ENCODE results near the gene C3orf20.

Gene C3orf20

GRCh38 chr3:14703791-14704190 lies 28.9 kb downstream of the C3orf20 start:
- no peak overlapping the region for H3K4me3 ChIP-seq (IDR thresholded peaks at IDR 0.05; ENCODE audit: insufficient read depth, low read depth, low read length)
- H4K20me1 ChIP-seq (ENCODE audit: insufficient read depth) = no peaks in the 10 kb centered on the region
- no peak overlapping the region for H3K9ac ChIP-seq
- H3K79me2 ChIP-seq (ENCODE audit: insufficient read depth, low read depth) = no peaks in the 10 kb centered on the region
- no peak overlapping the region for H3K4me2 ChIP-seq
- H3K36me3 ChIP-seq (ENCODE audit: insufficient read depth) = no peaks in the 10 kb centered on the region
- H3K27ac ChIP-seq = no peak overlapping the region
- no peaks in the 10 kb centered on the region for H3K27me3 ChIP-seq (ENCODE audit: insufficient read depth, low read depth)
- no peaks in the 10 kb centered on the region for H3K4me1 ChIP-seq (ENCODE audit: low read depth, poor library complexity, severe bottlenecking)
- no peak for TF ChIP-seq CTCF (conservative IDR thresholded peaks at IDR 0.05; ENCODE audit: low read depth, low read length)
- no peak overlapping the region for H2AFZ ChIP-seq (ENCODE audit: low read depth)

- H3K79me2 ChIP-seq (ENCODE audit: insufficient read depth, low read depth) = no peaks in the 10 kb centered on the region
- H3K4me3 ChIP-seq (IDR thresholded peaks at IDR 0.05; ENCODE audit: insufficient read depth, low read depth, low read length) = no peak overlapping the region
- no peaks in the 10 kb centered on the region for H3K4me1 ChIP-seq (ENCODE audit: low read depth, poor library complexity, severe bottlenecking)
- no peaks in the 10 kb centered on the region for H3K27me3 ChIP-seq (ENCODE audit: insufficient read depth, low read depth)
- no peak overlapping the region for H3K27ac ChIP-seq
- no peak overlapping the region for H3K9ac ChIP-seq
- H4K20me1 ChIP-seq (ENCODE audit: insufficient read depth) = no peaks in the 10 kb centered on the region
- no peak overlapping the region for H2AFZ ChIP-seq (ENCODE audit: low read depth)
- no peak overlapping the region for H3K4me2 ChIP-seq
- H3K36me3 ChIP-seq (ENCODE audit: insufficient read depth) = no peaks in the 10 kb centered on the region
- TF ChIP-seq CTCF (conservative IDR thresholded peaks at IDR 0.05; ENCODE audit: low read depth, low read length) = no peak
These were observed 31.2 kb downstream of the C3orf20 start for GRCh38 chr3:14706096-14706495.

- Histone ChIP-seq H3K9ac (no peak overlapping the region), H3K27me3 (ENCODE audit: insufficient read depth, low read depth) (no peaks in the 10 kb centered on the region), H3K27ac (no peak overlapping the region), H3K4me3 (IDR thresholded peaks at IDR 0.05; ENCODE audit: insufficient read depth, low read depth, low read length) (no peak overlapping the region), H3K79me2 (ENCODE audit: insufficient read depth, low read depth) (no peaks in the 10 kb centered on the region), H2AFZ (ENCODE audit: low read depth) (no peak overlapping the region), H3K4me2 (no peak overlapping the region), H4K20me1 (ENCODE audit: insufficient read depth) (no peaks in the 10 kb centered on the region), H3K4me1 (ENCODE audit: low read depth, poor library complexity, severe bottlenecking) (no peaks in the 10 kb centered on the region), H3K36me3 (ENCODE audit: insufficient read depth) (no peaks in the 10 kb centered on the region)
- TF ChIP-seq CTCF (conservative IDR thresholded peaks at IDR 0.05; ENCODE audit: low read depth, low read length) = no peak
These were observed 41.6 kb downstream of the C3orf20 start for GRCh38 chr3:14716591-14716990.

GRCh38 chr3:14717307-14717706 lies 42.4 kb downstream of the C3orf20 start:
- Histone ChIP-seq H3K4me2 (no peak overlapping the region), H3K27ac (no peak overlapping the region), H3K9ac (no peak overlapping the region)

More at GRCh38 chr3:14717307-14717706, 42.4 kb downstream of the C3orf20 start:
- no peak overlapping the region for H3K4me3 ChIP-seq (IDR thresholded peaks at IDR 0.05; ENCODE audit: insufficient read depth, low read depth, low read length)
- no peak overlapping the region for H2AFZ ChIP-seq (ENCODE audit: low read depth)
- no peaks in the 10 kb centered on the region for H3K27me3 ChIP-seq (ENCODE audit: insufficient read depth, low read depth)
- H4K20me1 ChIP-seq (ENCODE audit: insufficient read depth) = no peaks in the 10 kb centered on the region
- no peaks in the 10 kb centered on the region for H3K79me2 ChIP-seq (ENCODE audit: insufficient read depth, low read depth)
- TF ChIP-seq CTCF (conservative IDR thresholded peaks at IDR 0.05; ENCODE audit: low read depth, low read length) = no peak
- no peaks in the 10 kb centered on the region for H3K4me1 ChIP-seq (ENCODE audit: low read depth, poor library complexity, severe bottlenecking)
- H3K36me3 ChIP-seq (ENCODE audit: insufficient read depth) = no peaks in the 10 kb centered on the region
